ENCODE measurements around the gene ELOVL1. TPM values are rescaled to one million over a fixed set of nuclear protein-coding genes. Genes with fewer than 3 reads are reported as not detected.

The ELOVL1 gene
- total and polyA plus RNA-seq, 2 of the 13 experiments (the other 11 are each of a cell fraction or from before 2014, with no cell fraction given): 55.2 to 77.4 TPM

DNA sequence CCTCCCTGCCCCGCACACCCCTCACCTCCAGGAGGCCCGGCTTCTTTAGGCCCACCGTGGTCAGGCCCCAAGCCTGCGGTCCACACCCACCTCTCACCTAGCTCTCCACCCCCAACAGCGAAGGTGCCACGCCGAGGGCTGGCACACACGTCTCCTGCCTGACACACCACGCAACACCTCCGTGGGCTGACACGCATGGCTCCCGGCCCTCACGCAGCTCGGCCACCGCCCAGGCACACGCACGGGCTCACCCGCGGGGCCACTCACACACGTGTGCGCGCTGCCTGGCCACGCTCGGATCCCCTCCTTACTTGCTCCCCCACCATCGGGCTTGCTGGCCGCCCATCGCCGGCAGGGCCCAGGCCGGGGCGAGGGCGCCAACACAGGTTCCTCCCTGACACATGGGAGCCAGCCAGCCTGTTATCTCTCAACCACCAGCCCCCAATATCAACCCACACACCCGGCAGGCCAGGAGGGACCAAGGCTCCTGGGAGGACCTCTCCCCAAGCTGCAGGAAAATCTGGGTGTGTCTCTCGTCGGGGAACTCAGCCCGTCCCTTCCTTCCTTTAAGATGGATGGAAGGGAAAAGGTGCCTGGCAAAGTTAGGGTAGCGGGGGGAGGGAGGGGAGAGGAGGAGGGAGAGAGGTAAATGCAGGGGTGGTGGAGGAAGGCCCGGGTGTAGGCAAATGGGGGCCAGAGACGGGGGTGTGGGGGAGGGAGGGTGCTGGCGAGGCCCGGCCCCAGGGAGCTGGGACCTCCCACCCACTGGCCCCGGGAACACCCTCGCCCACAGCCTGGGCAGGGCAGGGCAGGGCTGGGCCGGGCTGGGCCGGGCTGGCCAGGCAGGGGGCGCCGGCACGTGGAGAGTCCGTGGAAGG is 546 bp downstream of the ELOVL1 start (continued):
- TF ChIP-seq RAD21 (CRISPR knock-in tag; IDR thresholded peaks at IDR 0.05) (no peak; the same call in 1 of the 2 replicates), NFYC (CRISPR knock-in tag; IDR thresholded peaks at IDR 0.05) (no peak), PHB2 (IDR thresholded peaks at IDR 0.05; ENCODE audit: partially characterized antibody) (no peak), GTF2F1 (IDR thresholded peaks at IDR 0.05; ENCODE audit: low read length) (no peak), ZNF773 (CRISPR knock-in tag; IDR thresholded peaks at IDR 0.05; ENCODE audit: borderline replicate concordance) (no peak), MXD4 (CRISPR knock-in tag; IDR thresholded peaks at IDR 0.05) (no peak), YY1 (IDR thresholded peaks at IDR 0.05; ENCODE audit: insufficient read depth, insufficient replicate concordance, low read depth, low read length) (no peak), RBM39 (IDR thresholded peaks at IDR 0.05; ENCODE audit: low read depth, low read length, poor library complexity, severe bottlenecking) (no peak), TSC22D2 (CRISPR knock-in tag; IDR thresholded peaks at IDR 0.05; ENCODE audit: borderline replicate concordance) (no peak), ZNF484 (CRISPR knock-in tag; IDR thresholded peaks at IDR 0.05; ENCODE audit: borderline replicate concordance, low read depth) (no peak), ZNF263 (CRISPR knock-in tag; IDR thresholded peaks at IDR 0.05) (peak; percentile 22; the same call in 1 of the 2 replicates), DMAP1 (CRISPR knock-in tag; IDR thresholded peaks at IDR 0.05) (no peak), SPEN (CRISPR knock-in tag; IDR thresholded peaks at IDR 0.05; ENCODE audit: low read depth) (no peak), LCORL (IDR thresholded peaks at IDR 0.05) (no peak), LCORL (CRISPR knock-in tag; IDR thresholded peaks at IDR 0.05) (peak; percentile 62; the same call in 1 of the 2 replicates), ZFX (CRISPR knock-in tag; IDR thresholded peaks at IDR 0.05; ENCODE audit: low read depth) (no peak; the same call in 1 of the 2 replicates), ZNF317 (CRISPR knock-in tag; IDR thresholded peaks at IDR 0.05) (no peak), ZNF616 (CRISPR knock-in tag; IDR thresholded peaks at IDR 0.05; ENCODE audit: low read depth) (no peak), SOX5 (CRISPR knock-in tag; IDR thresholded peaks at IDR 0.05; ENCODE audit: borderline replicate concordance) (no peak), MIER2 (CRISPR knock-in tag; IDR thresholded peaks at IDR 0.05) (no peak), SUZ12 (IDR thresholded peaks at IDR 0.05; ENCODE audit: low read depth, low read length) (no peak), XRCC5 (optimal IDR thresholded peaks at IDR 0.05; ENCODE audit: low read length) (no peak), HNRNPK (IDR thresholded peaks at IDR 0.05; ENCODE audit: low read depth, low read length, poor library complexity, severe bottlenecking) (peak; percentile 92)
- TF ChIP-seq, protein P1, sequence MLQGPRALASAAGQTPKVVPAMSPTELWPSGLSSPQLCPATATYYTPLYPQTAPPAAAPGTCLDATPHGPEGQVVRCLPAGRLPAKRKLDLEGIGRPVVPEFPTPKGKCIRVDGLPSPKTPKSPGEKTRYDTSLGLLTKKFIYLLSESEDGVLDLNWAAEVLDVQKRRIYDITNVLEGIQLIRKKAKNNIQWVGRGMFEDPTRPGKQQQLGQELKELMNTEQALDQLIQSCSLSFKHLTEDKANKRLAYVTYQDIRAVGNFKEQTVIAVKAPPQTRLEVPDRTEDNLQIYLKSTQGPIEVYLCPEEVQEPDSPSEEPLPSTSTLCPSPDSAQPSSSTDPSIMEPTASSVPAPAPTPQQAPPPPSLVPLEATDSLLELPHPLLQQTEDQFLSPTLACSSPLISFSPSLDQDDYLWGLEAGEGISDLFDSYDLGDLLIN (CRISPR knock-in tag; IDR thresholded peaks at IDR 0.05; ENCODE audit: borderline replicate concordance): peak; percentile 52; the same call in 1 of the 2 replicates
- TF ChIP-seq, protein P2, sequence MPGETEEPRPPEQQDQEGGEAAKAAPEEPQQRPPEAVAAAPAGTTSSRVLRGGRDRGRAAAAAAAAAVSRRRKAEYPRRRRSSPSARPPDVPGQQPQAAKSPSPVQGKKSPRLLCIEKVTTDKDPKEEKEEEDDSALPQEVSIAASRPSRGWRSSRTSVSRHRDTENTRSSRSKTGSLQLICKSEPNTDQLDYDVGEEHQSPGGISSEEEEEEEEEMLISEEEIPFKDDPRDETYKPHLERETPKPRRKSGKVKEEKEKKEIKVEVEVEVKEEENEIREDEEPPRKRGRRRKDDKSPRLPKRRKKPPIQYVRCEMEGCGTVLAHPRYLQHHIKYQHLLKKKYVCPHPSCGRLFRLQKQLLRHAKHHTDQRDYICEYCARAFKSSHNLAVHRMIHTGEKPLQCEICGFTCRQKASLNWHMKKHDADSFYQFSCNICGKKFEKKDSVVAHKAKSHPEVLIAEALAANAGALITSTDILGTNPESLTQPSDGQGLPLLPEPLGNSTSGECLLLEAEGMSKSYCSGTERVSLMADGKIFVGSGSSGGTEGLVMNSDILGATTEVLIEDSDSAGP (CRISPR knock-in tag; IDR thresholded peaks at IDR 0.05; ENCODE audit: borderline replicate concordance): no peak
- TF ChIP-seq, protein P3, sequence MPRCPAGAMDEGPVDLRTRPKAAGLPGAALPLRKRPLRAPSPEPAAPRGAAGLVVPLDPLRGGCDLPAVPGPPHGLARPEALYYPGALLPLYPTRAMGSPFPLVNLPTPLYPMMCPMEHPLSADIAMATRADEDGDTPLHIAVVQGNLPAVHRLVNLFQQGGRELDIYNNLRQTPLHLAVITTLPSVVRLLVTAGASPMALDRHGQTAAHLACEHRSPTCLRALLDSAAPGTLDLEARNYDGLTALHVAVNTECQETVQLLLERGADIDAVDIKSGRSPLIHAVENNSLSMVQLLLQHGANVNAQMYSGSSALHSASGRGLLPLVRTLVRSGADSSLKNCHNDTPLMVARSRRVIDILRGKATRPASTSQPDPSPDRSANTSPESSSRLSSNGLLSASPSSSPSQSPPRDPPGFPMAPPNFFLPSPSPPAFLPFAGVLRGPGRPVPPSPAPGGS (CRISPR knock-in tag; IDR thresholded peaks at IDR 0.05): no peak
- TF ChIP-seq, protein P4, sequence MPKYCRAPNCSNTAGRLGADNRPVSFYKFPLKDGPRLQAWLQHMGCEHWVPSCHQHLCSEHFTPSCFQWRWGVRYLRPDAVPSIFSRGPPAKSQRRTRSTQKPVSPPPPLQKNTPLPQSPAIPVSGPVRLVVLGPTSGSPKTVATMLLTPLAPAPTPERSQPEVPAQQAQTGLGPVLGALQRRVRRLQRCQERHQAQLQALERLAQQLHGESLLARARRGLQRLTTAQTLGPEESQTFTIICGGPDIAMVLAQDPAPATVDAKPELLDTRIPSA (CRISPR knock-in tag; IDR thresholded peaks at IDR 0.05; ENCODE audit: borderline replicate concordance): no peak
